ENCODE data around the gene SH3GL3.

Gene SH3GL3

DNA sequence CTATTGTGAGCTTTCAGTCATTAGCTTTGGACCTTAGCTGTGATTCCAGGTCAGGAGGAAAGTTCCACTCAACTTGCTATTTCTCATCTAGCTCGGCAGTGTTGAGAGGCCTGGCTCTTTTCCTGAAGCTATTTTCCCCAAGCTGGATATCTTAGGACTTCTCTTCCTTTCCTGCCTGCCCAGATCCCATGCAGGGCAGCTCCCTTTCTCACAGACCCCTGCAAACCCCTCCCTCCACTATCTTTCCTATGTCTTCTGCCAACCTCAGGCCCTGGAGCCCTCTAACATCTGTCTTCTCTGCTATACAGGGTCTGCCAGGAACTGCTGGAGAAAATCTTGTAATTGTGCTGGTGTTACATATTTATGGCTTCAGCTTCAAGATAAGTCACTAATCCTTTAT is 49.6 kb downstream of the SH3GL3 start:
- TF ChIP-seq, protein P1, sequence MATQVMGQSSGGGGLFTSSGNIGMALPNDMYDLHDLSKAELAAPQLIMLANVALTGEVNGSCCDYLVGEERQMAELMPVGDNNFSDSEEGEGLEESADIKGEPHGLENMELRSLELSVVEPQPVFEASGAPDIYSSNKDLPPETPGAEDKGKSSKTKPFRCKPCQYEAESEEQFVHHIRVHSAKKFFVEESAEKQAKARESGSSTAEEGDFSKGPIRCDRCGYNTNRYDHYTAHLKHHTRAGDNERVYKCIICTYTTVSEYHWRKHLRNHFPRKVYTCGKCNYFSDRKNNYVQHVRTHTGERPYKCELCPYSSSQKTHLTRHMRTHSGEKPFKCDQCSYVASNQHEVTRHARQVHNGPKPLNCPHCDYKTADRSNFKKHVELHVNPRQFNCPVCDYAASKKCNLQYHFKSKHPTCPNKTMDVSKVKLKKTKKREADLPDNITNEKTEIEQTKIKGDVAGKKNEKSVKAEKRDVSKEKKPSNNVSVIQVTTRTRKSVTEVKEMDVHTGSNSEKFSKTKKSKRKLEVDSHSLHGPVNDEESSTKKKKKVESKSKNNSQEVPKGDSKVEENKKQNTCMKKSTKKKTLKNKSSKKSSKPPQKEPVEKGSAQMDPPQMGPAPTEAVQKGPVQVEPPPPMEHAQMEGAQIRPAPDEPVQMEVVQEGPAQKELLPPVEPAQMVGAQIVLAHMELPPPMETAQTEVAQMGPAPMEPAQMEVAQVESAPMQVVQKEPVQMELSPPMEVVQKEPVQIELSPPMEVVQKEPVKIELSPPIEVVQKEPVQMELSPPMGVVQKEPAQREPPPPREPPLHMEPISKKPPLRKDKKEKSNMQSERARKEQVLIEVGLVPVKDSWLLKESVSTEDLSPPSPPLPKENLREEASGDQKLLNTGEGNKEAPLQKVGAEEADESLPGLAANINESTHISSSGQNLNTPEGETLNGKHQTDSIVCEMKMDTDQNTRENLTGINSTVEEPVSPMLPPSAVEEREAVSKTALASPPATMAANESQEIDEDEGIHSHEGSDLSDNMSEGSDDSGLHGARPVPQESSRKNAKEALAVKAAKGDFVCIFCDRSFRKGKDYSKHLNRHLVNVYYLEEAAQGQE (IDR thresholded peaks at IDR 0.05; ENCODE audit: insufficient read depth in 1 of 2, low read depth in 2 of 2, low read length in 2 of 2) = no peak
- TF ChIP-seq FOXP2 (optimal IDR thresholded peaks at IDR 0.05; ENCODE audit: borderline replicate concordance, extremely low read depth, extremely low read length, insufficient read depth) = no peak
- no peak for TF ChIP-seq SIN3A (IDR thresholded peaks at IDR 0.05; ENCODE audit: borderline replicate concordance, insufficient read depth, low read length)
- TF ChIP-seq POLR2AphosphoS5 (IDR thresholded peaks at IDR 0.05; ENCODE audit: low read depth, low read length) = no peak
- TF ChIP-seq TAF1 (IDR thresholded peaks at IDR 0.05; ENCODE audit: borderline replicate concordance, insufficient read depth, low read length) = no peak

DNA sequence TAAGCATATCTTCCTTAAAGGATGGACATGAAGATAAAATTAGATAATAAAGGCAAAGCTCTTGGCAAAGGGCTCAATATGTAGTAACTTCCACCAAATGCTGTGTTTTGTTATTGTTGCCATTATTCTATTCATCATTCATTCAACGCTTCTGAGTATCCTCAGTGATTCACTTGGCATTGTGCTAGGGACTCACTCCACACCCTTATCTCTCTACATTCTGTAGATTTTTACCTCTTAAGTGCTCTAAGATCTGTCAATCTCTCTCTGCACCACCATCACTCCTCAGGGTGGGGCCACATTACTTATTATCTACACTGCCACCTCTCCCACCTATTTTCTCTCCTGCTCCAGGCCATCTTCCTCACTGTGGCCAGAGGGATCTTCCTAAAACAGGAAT is 51.2 kb downstream of the SH3GL3 start:
- no peak for TF ChIP-seq POLR2AphosphoS5 (IDR thresholded peaks at IDR 0.05; ENCODE audit: low read depth, low read length)
- TF ChIP-seq, protein P1 (IDR thresholded peaks at IDR 0.05; ENCODE audit: insufficient read depth in 1 of 2, low read depth in 2 of 2, low read length in 2 of 2) = no peak
- TF ChIP-seq TAF1 (IDR thresholded peaks at IDR 0.05; ENCODE audit: borderline replicate concordance, insufficient read depth, low read length) = no peak
- TF ChIP-seq SIN3A (IDR thresholded peaks at IDR 0.05; ENCODE audit: borderline replicate concordance, insufficient read depth, low read length) = no peak
- TF ChIP-seq FOXP2 (optimal IDR thresholded peaks at IDR 0.05; ENCODE audit: borderline replicate concordance, extremely low read depth, extremely low read length, insufficient read depth) = no peak

DNA sequence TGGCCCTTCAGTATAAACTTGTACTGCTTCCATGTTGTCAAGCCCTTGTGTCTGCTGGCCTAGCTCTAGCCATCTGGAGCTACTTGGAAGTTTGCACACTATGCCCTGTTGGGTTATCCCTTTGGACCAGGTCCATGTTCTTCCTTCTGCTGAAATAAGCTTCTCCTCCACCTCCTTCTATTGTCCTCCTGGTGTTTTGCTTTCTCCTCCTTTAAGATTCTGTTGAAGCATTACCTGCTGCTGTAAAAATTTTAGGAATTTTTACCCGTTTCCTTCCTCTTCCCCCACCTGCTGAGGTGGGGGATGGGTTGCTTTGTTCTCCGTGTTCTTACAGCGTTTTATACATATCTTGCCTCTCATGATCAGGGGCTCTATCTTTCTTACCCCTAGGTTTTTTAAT is 51.7 kb downstream of the SH3GL3 start:
- no peak for TF ChIP-seq POLR2AphosphoS5 (IDR thresholded peaks at IDR 0.05; ENCODE audit: low read depth, low read length)
- TF ChIP-seq, protein P1 (IDR thresholded peaks at IDR 0.05; ENCODE audit: insufficient read depth in 1 of 2, low read depth in 2 of 2, low read length in 2 of 2) = no peak

DNA sequence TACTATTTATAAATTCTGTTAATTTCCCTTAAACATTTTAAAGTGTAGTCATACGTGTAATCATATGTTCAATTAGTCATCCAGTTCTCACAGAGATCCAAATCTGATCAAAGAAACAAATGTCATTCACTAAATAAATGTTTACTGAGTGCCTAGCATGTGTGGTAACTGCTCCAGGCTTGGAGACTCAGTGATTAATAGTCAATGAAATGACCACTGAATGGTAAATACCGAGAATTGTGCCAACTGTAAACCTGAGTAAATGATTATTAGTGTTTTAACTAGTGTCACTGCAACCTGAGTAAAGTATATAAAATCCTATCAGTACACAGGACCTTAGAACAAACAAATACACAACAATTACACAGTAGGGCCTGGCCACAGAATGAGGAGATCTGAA is 52.3 kb downstream of the SH3GL3 start:
- TF ChIP-seq, protein P1 (IDR thresholded peaks at IDR 0.05; ENCODE audit: insufficient read depth in 1 of 2, low read depth in 2 of 2, low read length in 2 of 2) = no peak
- TF ChIP-seq TAF1 (IDR thresholded peaks at IDR 0.05; ENCODE audit: borderline replicate concordance, insufficient read depth, low read length) (no peak), FOXP2 (optimal IDR thresholded peaks at IDR 0.05; ENCODE audit: borderline replicate concordance, extremely low read depth, extremely low read length, insufficient read depth) (no peak), POLR2AphosphoS5 (IDR thresholded peaks at IDR 0.05; ENCODE audit: low read depth, low read length) (no peak), SIN3A (IDR thresholded peaks at IDR 0.05; ENCODE audit: borderline replicate concordance, insufficient read depth, low read length) (no peak)

DNA sequence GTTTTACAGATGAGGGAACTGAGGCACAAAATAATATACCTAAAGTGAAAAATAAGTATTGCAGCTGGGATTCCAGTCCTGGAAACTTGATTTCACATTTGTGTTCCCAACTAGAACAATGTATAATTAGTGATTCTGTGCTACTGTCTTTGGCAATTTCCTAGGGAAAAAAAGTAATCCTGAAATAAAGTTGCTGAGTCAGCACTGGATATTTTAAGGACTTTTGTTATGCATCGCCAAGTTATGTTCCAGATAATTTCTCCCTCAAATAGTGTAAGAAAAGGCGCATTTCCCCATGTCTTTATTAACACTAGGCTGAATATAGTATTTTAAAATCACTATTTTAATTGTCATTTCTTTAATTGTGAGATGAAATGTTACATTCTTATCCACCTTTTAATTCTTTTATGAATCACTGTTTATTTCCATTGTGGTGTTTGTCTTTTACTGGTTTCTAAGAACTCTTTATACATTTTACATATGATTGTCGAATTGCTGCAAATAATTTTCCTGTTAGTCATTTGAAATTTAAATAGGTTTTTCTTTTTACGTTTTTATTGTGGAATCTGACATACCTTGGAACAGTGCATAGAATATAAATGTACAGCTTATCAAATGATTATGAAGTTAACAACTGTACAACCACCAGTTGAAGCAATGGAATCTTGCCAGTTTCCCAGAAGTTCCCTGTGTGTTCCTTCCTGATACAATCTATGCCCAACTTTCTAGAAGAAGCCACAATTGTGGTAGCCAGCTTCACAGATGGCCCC is 56.6 kb downstream of the SH3GL3 start:
- no peak for TF ChIP-seq FOXP2 (optimal IDR thresholded peaks at IDR 0.05; ENCODE audit: borderline replicate concordance, extremely low read depth, extremely low read length, insufficient read depth)

Measured in PFSK-1 (cell line).